ENCODE results near the gene SMAD1.
"Not testable (repeated sequence)": the region's sequence is repeated elsewhere in the genome, so short reads cannot be mapped to it uniquely, and the experiment has no call there.

DNA sequence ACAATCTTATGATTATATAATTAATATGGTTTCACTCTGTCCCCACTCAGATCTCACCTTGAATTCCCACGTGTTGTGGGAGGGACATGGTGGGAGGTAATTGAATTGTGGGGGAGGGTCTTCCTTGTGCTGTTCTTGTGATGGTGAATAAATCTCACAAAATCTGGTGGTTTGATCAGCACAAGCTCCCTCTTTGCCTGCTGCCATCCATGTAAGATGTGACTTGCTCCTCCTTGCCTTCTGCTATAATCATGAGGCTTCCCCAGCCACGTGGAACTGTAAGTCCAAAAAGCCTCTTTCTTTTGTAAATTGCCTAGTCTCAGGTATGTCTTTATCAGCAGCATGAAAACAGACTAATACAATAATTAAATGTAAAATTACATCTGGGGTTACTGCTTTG is 107.7 kb downstream of the SMAD1 start:
- not testable (repeated sequence) for TF ChIP-seq EZH2 (IDR thresholded peaks at IDR 0.05); POLR2AphosphoS5 (IDR thresholded peaks at IDR 0.05; ENCODE audit: borderline replicate concordance, low read depth, low read length); FOXP2 (optimal IDR thresholded peaks at IDR 0.05; ENCODE audit: control extremely low read depth, extremely low read length, insufficient read depth)
